ENCODE results near the gene NUP153.

DNA sequence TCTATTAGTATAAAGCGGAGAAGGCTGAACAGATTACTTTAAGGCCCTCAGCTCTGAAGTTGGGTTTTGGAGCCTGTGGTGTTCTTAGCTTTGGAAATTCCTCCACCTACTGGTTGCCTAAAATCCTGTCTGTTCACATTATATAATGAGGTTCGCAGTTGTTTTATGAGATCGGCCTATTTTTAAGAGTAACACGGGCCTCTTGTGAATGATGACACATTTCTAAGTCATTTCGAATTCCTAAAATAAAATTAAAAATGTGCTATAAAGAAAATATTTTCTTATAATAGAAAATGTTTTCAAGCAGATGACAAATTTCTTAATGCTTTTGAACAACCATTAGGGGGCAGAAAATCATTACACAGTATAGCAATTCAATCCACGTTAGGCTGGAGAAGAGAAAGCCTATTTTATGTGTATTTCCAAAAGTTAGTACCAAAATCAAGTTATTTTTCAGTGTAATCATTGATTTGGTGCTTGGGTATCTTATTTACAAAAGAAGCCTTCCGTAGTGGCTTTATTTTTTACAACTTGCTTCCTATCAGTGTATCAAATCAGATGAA is 122.4 kb downstream of the NUP153 start:
- TF ChIP-seq, protein P1, sequence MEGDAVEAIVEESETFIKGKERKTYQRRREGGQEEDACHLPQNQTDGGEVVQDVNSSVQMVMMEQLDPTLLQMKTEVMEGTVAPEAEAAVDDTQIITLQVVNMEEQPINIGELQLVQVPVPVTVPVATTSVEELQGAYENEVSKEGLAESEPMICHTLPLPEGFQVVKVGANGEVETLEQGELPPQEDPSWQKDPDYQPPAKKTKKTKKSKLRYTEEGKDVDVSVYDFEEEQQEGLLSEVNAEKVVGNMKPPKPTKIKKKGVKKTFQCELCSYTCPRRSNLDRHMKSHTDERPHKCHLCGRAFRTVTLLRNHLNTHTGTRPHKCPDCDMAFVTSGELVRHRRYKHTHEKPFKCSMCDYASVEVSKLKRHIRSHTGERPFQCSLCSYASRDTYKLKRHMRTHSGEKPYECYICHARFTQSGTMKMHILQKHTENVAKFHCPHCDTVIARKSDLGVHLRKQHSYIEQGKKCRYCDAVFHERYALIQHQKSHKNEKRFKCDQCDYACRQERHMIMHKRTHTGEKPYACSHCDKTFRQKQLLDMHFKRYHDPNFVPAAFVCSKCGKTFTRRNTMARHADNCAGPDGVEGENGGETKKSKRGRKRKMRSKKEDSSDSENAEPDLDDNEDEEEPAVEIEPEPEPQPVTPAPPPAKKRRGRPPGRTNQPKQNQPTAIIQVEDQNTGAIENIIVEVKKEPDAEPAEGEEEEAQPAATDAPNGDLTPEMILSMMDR (conservative IDR thresholded peaks at IDR 0.05 in 1 of 2, IDR thresholded peaks at IDR 0.05 in 1 of 2; ENCODE audit: low read depth in 1 of 2, low read length in 2 of 2) = peak; percentile 62 to 84
- TF ChIP-seq EZH2 (IDR thresholded peaks at IDR 0.05; ENCODE audit: low read length, missing control alignments) = no peak
